Heart right ventricle (tissue), 16 donors: ENCODE data around the gene IP6K3. TPM values are rescaled to one million over a fixed set of nuclear protein-coding genes. Genes with fewer than 3 reads are reported as not detected.

Experiments used
- ATAC-seq, 8 donors: fragments of 200-7000 bp; cut with Tn5 transposase; one replicate each; pipeline ENCODE4 v1.9.1; 2020; ENCODE audit warnings: mild to moderate bottlenecking in 8 of 8, moderate library complexity in 8 of 8, moderate number of reproducible peaks in 1 of 8
- DNase-seq, 2 donors: peaks; one replicate each; pipeline ENCODE4 v3.0.0-alpha.2; 2020
- H3K27ac ChIP-seq, 10 donors: fragments of 200-600 bp; sonication (generic) in 2 of 10; one replicate each; pipeline versions ENCODE4 v1.5.0 to v1.8.0; 2020 to 2022; ENCODE audit warnings: mild to moderate bottlenecking in 3 of 10
- H3K27me3 ChIP-seq, 7 donors: fragments of 200-600 bp; one replicate each; pipeline ENCODE4 v1.8.0; 2021 to 2022; ENCODE audit warnings: mild to moderate bottlenecking in 2 of 7
- H3K36me3 ChIP-seq, 9 donors: fragments of 200-600 bp; sonication (generic) in 1 of 9; one replicate each; pipeline versions ENCODE4 v1.5.0 to v1.8.0; 2020 to 2022; ENCODE audit warnings: mild to moderate bottlenecking in 2 of 9
- H3K4me1 ChIP-seq, 9 donors: fragments of 200-600 bp; sonication (generic) in 1 of 9; one replicate each; pipeline versions ENCODE4 v1.5.0 to v1.8.0; 2020 to 2022; ENCODE audit warnings: mild to moderate bottlenecking in 4 of 9
- H3K4me3 ChIP-seq, 10 donors: fragments of 200-600 bp; sonication (generic) in 2 of 10; one replicate each; pipeline versions ENCODE4 v1.5.0 to v1.8.0; 2020 to 2022; ENCODE audit warnings: mild to moderate bottlenecking in 7 of 10, moderate library complexity in 2 of 10
- H3K9me3 ChIP-seq, 11 donors: fragments of 200-600 bp in 10 of 11; sonication (generic) in 2 of 11; one replicate each; pipeline versions ENCODE4 v1.5.0 to v1.8.0; 2013 to 2022; ENCODE audit warnings: mild to moderate bottlenecking in 2 of 11, control low read depth in 1 of 11, moderate library complexity in 1 of 11
- CTCF ChIP-seq, 9 donors: fragments of 200-600 bp; sonication (generic) in 2 of 9; IDR thresholded peaks; one replicate each; pipeline versions ENCODE4 v1.5.0 to v1.8.0; 2021 to 2022; ENCODE audit warnings: antibody characterized with exemption in 9 of 9, mild to moderate bottlenecking in 5 of 9, moderate library complexity in 1 of 9
- WGBS, 2 donors: extraction: QIAGEN DNeasy Blood & Tissue Kit; methylation state at CpG; one replicate each; pipeline ENCODE4 v1.1.7; 2013; ENCODE audit warnings: inconsistent platforms in 1 of 2; 5-methylcytosine and 5-hydroxymethylcytosine counted together
- intact Hi-C, 10 donors: fragments of 100-400 bp; cut with DNase I; formaldehyde crosslinking; loops; one replicate each; pipeline versions ENCODE4 v1.11.1 to v1.14.2; 2022
- polyA plus RNA-seq, 2 donors: library from polyadenylated mRNA; stranded (reverse); fragments of 200-250 nt; gene quantifications; one replicate each; pipeline ENCODE4 v1.2.3, GENCODE V29; 2013
- total RNA-seq, 10 donors: library from RNA; stranded (reverse); fragmentation: NEBNext Ultra II Directional in 3 of 10; extraction: Animal tissue kit (Norgen Biotek cat#: 25700) in 3 of 10; gene quantifications; one replicate each; pipeline versions ENCODE4 v1.2.1 to v1.2.4, GENCODE V29; 2021 to 2023
- donor health status: Arrhythmogenic right ventricular cardiomyopathy.
- donor health status: ischemic (EF 13 %, LVEDD 7.1; RV severe dilation, severe dysfunction).
- donor health status: healthy with polysubstance abuse.
- donor health status: DM: no; HTN: yes; CAD: no.
- donor health status: DM: no; HTN: no; CAD: no.
- donor health status: ischemic (EF 25% LVEDD 6.9; RV normal size, moderate dysfunction).
- donor health status: ischemic (EF 25% LVEDD 5.7; RV mildly dilated, moderate dysfunction).
- donor health status: healthy.
- donor health status: DM: yes; HTN: yes; CAD: no.
- donor health status: Ischemic cardiomyopathy.
- donor health status: ischemic (EF 35%, LVEDD 5.7; RV mildly dilated, moderate dysfunction).
- donor health status: nonischemic (EF 11% LVEDD 7.7; RV severe dilation, severe dysfunction).
- donor health status: DM: yes; HTN: yes; CAD: no.
- donor health status: PGD.
- donor health status: ischemic (EF 29% LVEDD 5.4; RV normal size, mild dysfunction).
- donor health status: nonischemic (EF 23%, LVEDD 6.1; RV moderate dilation, normal function).

Gene IP6K3
- total and polyA plus RNA-seq, 12 donors = 15.9 to 55.7 (median 27.5) TPM

- DNase-seq (no peak), ATAC-seq (no peak)
- intact Hi-C loops = loop anchor here in 2 of 10 donors (5.0 to 10.0 kb wide), 2 partner anchors 44 to 162 kb away; partner anchors contain the start of gene UQCC2 (in 1 of the 2)
- TF ChIP-seq CTCF (IDR thresholded peaks at IDR 0.05) = no peak
- Histone ChIP-seq H3K4me3 (no peak overlapping the region), H3K9me3 (no peaks in the 10 kb centered on the region), H3K4me1 (peaks cover 0 to 13% (median 7%) of the 10 kb centered on the region in 9 donors), H3K36me3 (no peaks in the 10 kb centered on the region), H3K27me3 (no peaks in the 10 kb centered on the region), H3K27ac (no peak overlapping the region)
- 85 to 86% methylated on average over 12 of the region's 12 CpGs for WGBS, 2 donors
Measured at GRCh38 chr6:33756211-33756954, 9.7 kb upstream of the IP6K3 start.

- intact Hi-C loops = loop anchor here in 2 of 10 donors (5.0 to 10.0 kb wide), 2 partner anchors 43 to 160 kb away; partner anchors contain the start of gene UQCC2 (in 1 of the 2)
- WGBS, 2 donors = 83 to 84% methylated on average over 13 of the region's 13 CpGs
- no peak for TF ChIP-seq CTCF (IDR thresholded peaks at IDR 0.05)
- no peak overlapping the region for H3K27ac ChIP-seq
- H3K27me3 ChIP-seq = no peaks in the 10 kb centered on the region
- DNase-seq (no peak), ATAC-seq (no peak)
- no peaks in the 10 kb centered on the region for H3K36me3 ChIP-seq
- no peak overlapping the region for H3K4me3 ChIP-seq
- H3K9me3 ChIP-seq = no peaks in the 10 kb centered on the region
- peaks cover 0 to 2% (median 0%) of the 10 kb centered on the region in 9 donors for H3K4me1 ChIP-seq
Measured at GRCh38 chr6:33755070-33755869, 8.6 kb upstream of the IP6K3 start.

- Histone ChIP-seq H3K36me3 (no peaks in the 10 kb centered on the region), H3K4me1 (no peaks in the 10 kb centered on the region), H3K27ac (no peak overlapping the region), H3K27me3 (no peaks in the 10 kb centered on the region), H3K4me3 (no peak overlapping the region), H3K9me3 (no peaks in the 10 kb centered on the region)
- ATAC-seq (no peak), DNase-seq (no peak)
- no peak for TF ChIP-seq CTCF (IDR thresholded peaks at IDR 0.05)
- intact Hi-C loops = loop anchor here in 1 of 10 donors (10.0 kb wide), 1 partner anchor 159 kb away; no protein-coding TSS in a partner anchor
- 88 to 90% methylated on average over 11 of the region's 11 CpGs for WGBS, 2 donors
Measured at GRCh38 chr6:33754222-33754621, 7.5 kb upstream of the IP6K3 start.

GRCh38 chr6:33752646-33753015 is 5.9 kb upstream of the IP6K3 start:
- 91 to 100% methylated on average over 1 of the region's 1 CpG for WGBS, 2 donors
- intact Hi-C loops = loop anchor here in 1 of 10 donors (10.0 kb wide), 1 partner anchor 158 kb away; no protein-coding TSS in a partner anchor
- H3K27me3 ChIP-seq = no peaks in the 10 kb centered on the region
- ATAC-seq (no peak), DNase-seq (no peak)
- peaks cover 0 to 2% (median 0%) of the 10 kb centered on the region in 9 donors for H3K4me1 ChIP-seq
- no peak for TF ChIP-seq CTCF (IDR thresholded peaks at IDR 0.05)
- no peaks in the 10 kb centered on the region for H3K9me3 ChIP-seq
- no peaks in the 10 kb centered on the region for H3K36me3 ChIP-seq
- no peak overlapping the region for H3K27ac ChIP-seq
- H3K4me3 ChIP-seq = no peak overlapping the region
